ENCODE results near the gene MME.
A peak's percentile ranks its signal among the peaks of the same experiment; 100 is the strongest.
"Not testable (repeated sequence)": the region's sequence is repeated elsewhere in the genome, so short reads cannot be mapped to it uniquely, and the experiment has no call there.

The MME gene

DNA sequence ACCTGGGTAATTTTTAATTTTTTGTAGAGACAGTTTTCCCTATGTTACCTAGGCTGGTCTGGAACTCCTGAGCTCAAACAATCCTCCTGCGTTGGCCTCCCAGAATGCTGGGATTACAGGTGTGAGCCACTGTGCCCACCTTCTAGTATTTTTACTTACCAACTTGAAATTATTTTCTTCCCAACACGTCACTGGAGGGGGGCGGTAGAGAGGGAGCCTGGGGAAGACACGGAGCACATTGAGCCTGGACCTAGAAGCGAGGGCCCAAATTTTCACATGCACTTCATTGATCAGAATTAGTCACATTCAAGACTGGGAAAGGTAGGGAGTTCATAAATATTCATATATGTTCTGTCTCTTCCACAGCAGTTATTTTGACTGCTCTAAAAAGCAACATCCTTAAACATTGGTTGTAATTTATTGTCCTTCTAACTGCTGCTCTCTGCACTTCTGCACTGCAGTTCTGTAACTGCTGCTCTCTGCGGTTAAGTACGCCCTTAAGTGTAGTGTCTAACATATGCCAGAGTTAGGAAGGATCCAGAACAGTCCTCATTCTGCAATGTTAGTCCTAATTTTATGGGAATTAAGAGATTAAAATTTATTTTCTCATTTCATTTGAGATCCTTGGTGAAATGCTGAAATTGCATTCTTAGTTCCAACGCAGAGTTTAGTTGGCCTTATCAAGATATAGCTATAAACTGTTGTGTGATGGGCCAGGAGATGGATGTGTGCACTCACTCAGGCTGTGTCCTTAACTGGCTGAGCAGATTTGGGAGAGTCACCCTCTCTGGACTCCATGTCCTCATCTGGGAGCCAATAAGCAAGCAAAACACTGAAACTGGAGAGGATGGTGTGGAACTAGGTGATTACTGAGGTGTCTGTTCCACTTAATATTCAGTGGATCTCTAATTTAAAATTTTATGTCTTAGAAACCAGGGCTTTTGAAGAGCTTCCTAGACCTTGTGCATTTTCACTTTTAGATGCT lies 115.1 kb downstream of the MME start:
- DNase-seq, result no peak

GRCh38 chr3:155196131-155197021 lies 116.3 kb downstream of the MME start:
- DNase-seq, result no peak

DNA sequence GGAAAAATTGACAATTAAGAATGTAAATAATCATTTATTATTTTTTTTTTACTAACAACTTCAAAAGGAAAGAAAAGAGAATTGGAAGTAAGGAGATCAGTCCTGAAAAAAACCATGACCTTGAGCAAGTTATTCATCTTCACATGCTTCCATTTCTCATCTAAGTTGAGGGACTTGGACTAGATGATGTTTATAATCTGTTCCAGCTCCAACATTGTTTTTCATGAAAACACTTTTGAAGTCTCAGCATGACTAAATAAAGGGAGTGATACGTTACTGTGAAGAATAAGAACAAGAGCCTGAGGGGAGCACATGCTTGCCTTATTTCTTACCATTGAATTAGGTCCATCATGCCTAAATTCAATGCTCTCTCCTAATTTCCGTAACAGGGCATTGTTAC lies 117.7 kb downstream of the MME start:
- DNase-seq, result no peak

- DNase-seq, result peak; percentile 89
Measured at GRCh38 chr3:155202626-155203025, 122.5 kb downstream of the MME start.

- no peak for DNase-seq
Measured at GRCh38 chr3:155204851-155205250, 124.7 kb downstream of the MME start.

GRCh38 chr3:155208183-155208800 lies 128.2 kb downstream of the MME start:
- DNase-seq, result no peak

- no peak for DNase-seq
Measured at GRCh38 chr3:155210736-155211135, 130.6 kb downstream of the MME start.

DNA sequence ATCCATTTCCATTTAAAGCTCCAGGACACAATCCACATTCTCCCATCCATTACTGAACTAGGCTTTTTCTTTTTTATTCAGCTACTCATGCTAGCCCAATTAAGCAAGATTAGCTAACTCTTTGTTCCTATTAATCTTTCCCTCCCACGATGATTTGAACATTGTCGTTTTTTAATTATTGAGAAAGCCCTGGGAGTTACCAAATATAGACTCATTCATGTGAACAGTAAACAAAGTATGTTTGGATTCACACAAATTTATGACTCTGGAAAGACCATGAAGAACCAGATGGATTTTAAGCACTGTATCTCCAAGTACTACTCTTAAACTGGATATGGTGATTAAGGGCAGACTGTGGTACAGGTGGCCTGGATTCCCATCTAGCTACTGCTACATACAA lies 131.1 kb downstream of the MME start:
- DNase-seq, result no peak

DNA sequence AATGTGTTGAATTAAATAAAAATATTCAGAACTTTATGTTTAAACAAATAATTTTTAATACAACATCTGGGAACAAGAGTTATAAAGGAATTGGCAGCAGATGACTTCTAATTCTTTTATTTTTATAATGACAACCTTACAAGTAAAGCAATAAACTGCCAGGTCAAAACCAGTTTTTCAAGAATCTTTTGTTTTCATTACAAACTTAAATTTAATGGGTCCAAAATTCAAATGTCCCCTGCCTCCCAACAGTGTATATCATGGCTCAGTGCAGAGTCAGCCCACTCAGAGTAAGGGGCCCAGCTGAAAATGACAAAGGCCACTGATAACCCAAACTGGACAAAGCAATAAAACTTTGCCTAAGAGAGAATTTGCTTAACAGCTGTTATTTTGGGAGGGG lies 131.8 kb downstream of the MME start:
- no peak for DNase-seq

DNA sequence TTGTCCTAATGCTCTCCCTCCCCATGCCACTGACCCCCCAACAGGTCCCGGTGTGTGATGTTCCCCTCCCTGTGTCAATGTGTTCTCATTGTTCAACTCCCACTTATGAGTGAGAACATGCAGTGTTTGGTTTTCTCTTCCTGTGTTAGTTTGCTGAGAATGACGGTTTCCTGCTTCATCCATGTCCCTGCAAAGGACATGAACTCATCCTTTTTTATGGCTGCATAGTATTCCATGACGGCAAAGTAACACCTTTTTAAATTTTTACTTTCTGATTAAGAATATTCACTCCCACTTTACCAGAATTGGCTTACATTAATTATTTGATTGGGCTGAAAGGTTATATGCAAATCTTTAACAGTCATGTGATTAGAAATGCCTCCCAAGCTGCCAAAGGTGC lies 135.9 kb downstream of the MME start:
- not testable (repeated sequence) for DNase-seq

DNA sequence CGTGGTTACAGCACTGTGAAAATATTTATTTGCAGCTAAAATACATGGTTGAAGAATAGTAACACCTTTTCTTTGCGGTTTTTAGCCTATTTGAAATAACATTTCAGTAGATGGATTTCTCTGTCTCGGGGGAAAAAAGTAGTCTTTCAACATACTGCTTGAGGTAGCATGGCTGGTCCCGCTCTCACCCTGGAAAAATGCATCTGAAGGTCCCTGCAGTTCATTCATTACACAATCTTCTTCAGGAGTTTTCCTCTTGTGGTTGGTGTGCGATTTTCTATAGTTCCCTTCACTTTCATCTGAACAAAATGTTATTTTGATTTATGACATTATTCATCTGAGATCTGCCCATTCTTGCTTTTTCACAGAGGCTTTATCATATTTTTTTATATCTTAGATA lies 137.5 kb downstream of the MME start:
- peak; percentile 86 for DNase-seq

- no peak for DNase-seq
Measured at GRCh38 chr3:155218462-155218861, 138.3 kb downstream of the MME start.

DNA sequence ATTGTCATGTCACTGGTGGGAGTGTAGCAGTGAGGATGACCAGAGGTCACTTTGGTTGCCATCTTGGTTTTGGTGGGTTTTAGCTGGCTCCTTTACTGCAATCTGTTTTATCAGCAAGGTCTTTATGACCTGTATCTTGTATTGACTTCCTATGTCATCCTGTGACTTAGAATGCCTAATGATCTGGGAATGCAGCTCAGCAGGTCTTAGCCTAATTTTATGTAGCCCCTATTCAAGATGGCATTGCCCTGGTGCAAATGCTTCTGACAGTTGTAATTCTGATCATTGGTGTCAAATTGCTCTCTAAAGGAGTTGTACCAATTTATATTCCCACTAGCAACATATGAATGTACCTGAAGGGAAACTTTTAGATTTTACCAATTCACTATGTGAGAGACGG lies 139.0 kb downstream of the MME start:
- no peak for DNase-seq

GRCh38 chr3:155225417-155225816 lies 145.3 kb downstream of the MME start:
- no peak for DNase-seq

GRCh38 chr3:155227141-155227540 lies 147.0 kb downstream of the MME start:
- DNase-seq, result no peak

DNA sequence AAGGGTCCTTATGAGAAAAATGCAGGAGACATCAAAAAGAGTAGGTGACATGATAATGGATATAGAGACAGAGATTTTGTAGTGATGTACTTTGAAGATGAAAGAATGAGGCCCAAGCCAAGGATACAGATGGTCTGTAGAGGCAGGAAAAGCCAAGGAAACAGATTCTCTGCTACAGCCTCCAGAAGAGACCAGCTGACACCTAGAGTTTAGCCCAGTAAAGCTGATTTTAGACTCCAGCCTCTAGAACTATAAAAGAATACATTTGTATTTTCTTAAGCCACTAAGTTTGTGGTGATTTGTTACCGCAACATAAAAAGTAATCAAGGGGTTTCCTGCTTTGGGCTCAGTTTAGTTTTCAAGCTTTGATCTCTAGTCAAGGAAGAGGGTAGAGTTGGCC lies 148.6 kb downstream of the MME start:
- DNase-seq, result no peak

GRCh38 chr3:155229086-155229485 lies 149.0 kb downstream of the MME start:
- DNase-seq, result no peak

DNA sequence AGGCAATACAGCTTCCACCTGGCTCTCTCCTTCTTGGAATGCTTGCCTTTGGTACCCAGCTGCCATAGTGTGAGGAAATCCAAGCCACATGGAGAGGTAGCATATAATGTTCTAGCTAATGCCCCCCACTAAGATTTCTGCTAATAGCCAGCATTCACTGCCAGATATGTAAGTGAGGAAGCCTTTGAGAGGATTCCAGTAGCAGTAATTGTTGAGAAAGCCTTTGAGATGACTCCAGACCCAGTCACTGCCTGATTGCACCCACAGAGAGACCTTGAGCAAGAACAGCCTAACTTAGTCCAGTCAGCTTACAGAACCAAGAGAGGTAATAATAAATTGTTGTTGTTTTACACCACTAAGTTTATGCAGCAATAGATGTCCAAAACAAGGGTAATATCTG lies 150.3 kb downstream of the MME start:
- peak; percentile 59 for DNase-seq

DNA sequence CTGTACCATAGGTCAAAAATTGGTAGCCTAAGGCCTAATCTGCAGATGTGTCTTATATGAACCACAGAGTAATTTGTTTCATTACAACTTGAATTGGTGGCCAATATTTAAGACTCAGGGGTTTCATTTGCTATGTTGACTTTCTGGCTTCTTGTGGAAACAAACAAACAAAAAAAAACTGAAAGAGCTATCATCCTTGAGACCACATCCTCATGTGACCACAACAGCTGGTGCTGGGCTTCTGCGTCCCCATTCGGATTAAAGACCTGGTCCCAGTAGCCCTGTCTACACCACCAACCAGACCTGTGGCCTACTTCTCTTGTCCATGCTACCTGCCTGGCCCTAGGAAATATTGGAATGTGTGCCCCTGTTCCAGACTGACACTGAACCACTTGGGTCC lies 151.7 kb downstream of the MME start:
- no peak for DNase-seq

GRCh38 chr3:155232605-155233004 lies 152.5 kb downstream of the MME start:
- DNase-seq, result peak; percentile 89

DNA sequence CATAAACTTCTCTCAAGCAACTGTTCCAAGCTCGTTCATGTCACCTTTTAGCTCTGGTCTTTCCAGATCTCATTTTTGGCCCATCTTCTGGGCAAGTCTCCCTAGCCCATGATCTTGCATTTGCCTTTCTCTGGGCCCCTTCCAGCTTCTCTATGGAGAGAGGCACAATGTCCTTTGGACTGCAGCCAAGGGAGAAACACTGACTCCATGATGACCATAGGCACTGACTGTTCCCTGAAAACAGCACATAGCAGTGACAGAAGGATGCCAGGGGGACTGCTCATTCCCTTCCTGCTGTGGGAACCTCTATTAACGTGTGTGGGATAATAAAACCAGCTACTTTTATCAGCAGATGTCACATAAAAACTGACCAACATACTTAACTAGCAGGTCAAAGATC lies 153.1 kb downstream of the MME start:
- peak; percentile 84 for DNase-seq

Measured in fibroblast of skin of right quadriceps (primary cell).